ENCODE data around the gene SMYD3.

Gene SMYD3

GRCh38 chr1:246506674-246507481 is at the start of gene SMYD3:
TSS of gene SMYD3 (minus strand) at chr1:246507279.
- H3K4me1 Mint-ChIP-seq (ENCODE audit: low read depth), result peaks cover 20% of the 10 kb centered on the region
- H3K4me3 Mint-ChIP-seq, result peak within 1 kb of the TSS; percentile 93
- no peaks in the 10 kb centered on the region for H3K27me3 Mint-ChIP-seq (ENCODE audit: low read depth)
- no peaks in the 10 kb centered on the region for H3K36me3 Mint-ChIP-seq (ENCODE audit: low read depth)
- H3K27ac Mint-ChIP-seq, result peak within 1 kb of the TSS; percentile 76
- H3K9me3 Mint-ChIP-seq, result no peaks in the 10 kb centered on the region

- peaks cover 23% of the 10 kb centered on the region for H3K36me3 Mint-ChIP-seq (ENCODE audit: low read depth)
- H3K27ac Mint-ChIP-seq, result no peak overlapping the region
Observed at GRCh38 chr1:246554201-246554600, 47.1 kb upstream of the SMYD3 start.

GRCh38 chr1:246552110-246552509 is 45.0 kb upstream of the SMYD3 start:
- H3K36me3 Mint-ChIP-seq (ENCODE audit: low read depth), result peaks cover 25% of the 10 kb centered on the region
- no peaks in the 10 kb centered on the region for H3K9me3 Mint-ChIP-seq
- H3K27ac Mint-ChIP-seq, result no peak overlapping the region
- no peak overlapping the region for H3K4me3 Mint-ChIP-seq
- H3K4me1 Mint-ChIP-seq (ENCODE audit: low read depth), result no peaks in the 10 kb centered on the region
- H3K27me3 Mint-ChIP-seq (ENCODE audit: low read depth), result no peaks in the 10 kb centered on the region

More at GRCh38 chr1:246554201-246554600, 47.1 kb upstream of the SMYD3 start:
- no peaks in the 10 kb centered on the region for H3K9me3 Mint-ChIP-seq
- no peaks in the 10 kb centered on the region for H3K27me3 Mint-ChIP-seq (ENCODE audit: low read depth)
- no peaks in the 10 kb centered on the region for H3K4me1 Mint-ChIP-seq (ENCODE audit: low read depth)
- H3K4me3 Mint-ChIP-seq, result no peak overlapping the region

- H3K27me3 Mint-ChIP-seq (ENCODE audit: low read depth), result no peaks in the 10 kb centered on the region
- H3K4me3 Mint-ChIP-seq, result no peak overlapping the region
- H3K4me1 Mint-ChIP-seq (ENCODE audit: low read depth), result no peaks in the 10 kb centered on the region
- no peak overlapping the region for H3K27ac Mint-ChIP-seq
- no peaks in the 10 kb centered on the region for H3K9me3 Mint-ChIP-seq
- peaks cover 23% of the 10 kb centered on the region for H3K36me3 Mint-ChIP-seq (ENCODE audit: low read depth)
Observed at GRCh38 chr1:246550402-246550801, 43.3 kb upstream of the SMYD3 start.

- H3K27me3 Mint-ChIP-seq (ENCODE audit: low read depth), result no peaks in the 10 kb centered on the region
- H3K9me3 Mint-ChIP-seq, result no peaks in the 10 kb centered on the region
- H3K27ac Mint-ChIP-seq, result no peak overlapping the region
- H3K4me1 Mint-ChIP-seq (ENCODE audit: low read depth), result no peaks in the 10 kb centered on the region
- peaks cover 18% of the 10 kb centered on the region for H3K36me3 Mint-ChIP-seq (ENCODE audit: low read depth)
- H3K4me3 Mint-ChIP-seq, result no peak overlapping the region
Observed at GRCh38 chr1:246549665-246550064, 42.6 kb upstream of the SMYD3 start.

GRCh38 chr1:246544001-246544400 is 36.9 kb upstream of the SMYD3 start:
- Mint-ChIP-seq H3K36me3 (ENCODE audit: low read depth) (peaks cover 17% of the 10 kb centered on the region), H3K4me3 (no peak overlapping the region), H3K4me1 (ENCODE audit: low read depth) (no peaks in the 10 kb centered on the region), H3K27me3 (ENCODE audit: low read depth) (no peaks in the 10 kb centered on the region), H3K9me3 (no peaks in the 10 kb centered on the region), H3K27ac (no peak overlapping the region)

GRCh38 chr1:246540738-246541491 is 33.8 kb upstream of the SMYD3 start:
- H3K27me3 Mint-ChIP-seq (ENCODE audit: low read depth), result no peaks in the 10 kb centered on the region
- no peaks in the 10 kb centered on the region for H3K4me1 Mint-ChIP-seq (ENCODE audit: low read depth)
- no peak overlapping the region for H3K4me3 Mint-ChIP-seq
- H3K27ac Mint-ChIP-seq, result no peak overlapping the region
- no peaks in the 10 kb centered on the region for H3K9me3 Mint-ChIP-seq
- H3K36me3 Mint-ChIP-seq (ENCODE audit: low read depth), result peaks cover 12% of the 10 kb centered on the region

GRCh38 chr1:246537887-246538286 is 30.8 kb upstream of the SMYD3 start:
- no peaks in the 10 kb centered on the region for H3K27me3 Mint-ChIP-seq (ENCODE audit: low read depth)
- H3K4me1 Mint-ChIP-seq (ENCODE audit: low read depth), result no peaks in the 10 kb centered on the region
- no peak overlapping the region for H3K27ac Mint-ChIP-seq
- H3K9me3 Mint-ChIP-seq, result no peaks in the 10 kb centered on the region
- no peak overlapping the region for H3K4me3 Mint-ChIP-seq
- peaks cover 4% of the 10 kb centered on the region for H3K36me3 Mint-ChIP-seq (ENCODE audit: low read depth)

GRCh38 chr1:246537441-246537840 is 30.4 kb upstream of the SMYD3 start:
- Mint-ChIP-seq H3K9me3 (no peaks in the 10 kb centered on the region), H3K4me1 (ENCODE audit: low read depth) (no peaks in the 10 kb centered on the region), H3K36me3 (ENCODE audit: low read depth) (peaks cover 4% of the 10 kb centered on the region), H3K4me3 (no peak overlapping the region), H3K27ac (no peak overlapping the region), H3K27me3 (ENCODE audit: low read depth) (no peaks in the 10 kb centered on the region)

- Mint-ChIP-seq H3K4me1 (ENCODE audit: low read depth) (no peaks in the 10 kb centered on the region), H3K36me3 (ENCODE audit: low read depth) (no peaks in the 10 kb centered on the region), H3K27me3 (ENCODE audit: low read depth) (no peaks in the 10 kb centered on the region), H3K4me3 (no peak overlapping the region), H3K9me3 (peaks cover 13% of the 10 kb centered on the region), H3K27ac (no peak overlapping the region)
Observed at GRCh38 chr1:246534114-246534513, 27.0 kb upstream of the SMYD3 start.

- Mint-ChIP-seq H3K9me3 (peaks cover 15% of the 10 kb centered on the region), H3K4me3 (no peak overlapping the region), H3K36me3 (ENCODE audit: low read depth) (no peaks in the 10 kb centered on the region), H3K27ac (no peak overlapping the region), H3K4me1 (ENCODE audit: low read depth) (no peaks in the 10 kb centered on the region), H3K27me3 (ENCODE audit: low read depth) (no peaks in the 10 kb centered on the region)
Observed at GRCh38 chr1:246533371-246533905, 26.4 kb upstream of the SMYD3 start.

GRCh38 chr1:246532519-246532918 is 25.4 kb upstream of the SMYD3 start:
- H3K9me3 Mint-ChIP-seq, result peaks cover 16% of the 10 kb centered on the region
- no peaks in the 10 kb centered on the region for H3K36me3 Mint-ChIP-seq (ENCODE audit: low read depth)
- H3K27ac Mint-ChIP-seq, result no peak overlapping the region
- no peak overlapping the region for H3K4me3 Mint-ChIP-seq
- peaks cover under 1% of the 10 kb centered on the region for H3K4me1 Mint-ChIP-seq (ENCODE audit: low read depth)
- no peaks in the 10 kb centered on the region for H3K27me3 Mint-ChIP-seq (ENCODE audit: low read depth)

GRCh38 chr1:246530482-246530881 is 23.4 kb upstream of the SMYD3 start:
- Mint-ChIP-seq H3K4me3 (no peak overlapping the region), H3K27ac (no peak overlapping the region), H3K4me1 (ENCODE audit: low read depth) (peaks cover 4% of the 10 kb centered on the region), H3K9me3 (peaks cover 16% of the 10 kb centered on the region), H3K36me3 (ENCODE audit: low read depth) (no peaks in the 10 kb centered on the region), H3K27me3 (ENCODE audit: low read depth) (no peaks in the 10 kb centered on the region)

GRCh38 chr1:246528933-246529731 is 22.1 kb upstream of the SMYD3 start:
- Mint-ChIP-seq H3K9me3 (peaks cover 16% of the 10 kb centered on the region), H3K27ac (no peak overlapping the region), H3K4me1 (ENCODE audit: low read depth) (peaks cover 4% of the 10 kb centered on the region)

More at GRCh38 chr1:246528933-246529731, 22.1 kb upstream of the SMYD3 start:
- Mint-ChIP-seq H3K36me3 (ENCODE audit: low read depth) (no peaks in the 10 kb centered on the region), H3K27me3 (ENCODE audit: low read depth) (no peaks in the 10 kb centered on the region), H3K4me3 (no peak overlapping the region)
